ENCODE results near the gene GNB1L. TPM values are rescaled to one million over a fixed set of nuclear protein-coding genes. Genes with fewer than 3 reads are reported as not detected.

The GNB1L gene
- total and polyA plus RNA-seq, 2 of the 13 experiments (the other 11 are each of a cell fraction or from before 2014, with no cell fraction given), result 2.5 to 7.4 TPM

- TF ChIP-seq PAXIP1 (CRISPR knock-in tag; conservative IDR thresholded peaks at IDR 0.05) (0 out of 2 replicates have a peak, but pooled peaks have one; percentile 36), ZNF788 (CRISPR knock-in tag; IDR thresholded peaks at IDR 0.05; ENCODE audit: borderline replicate concordance) (peak; percentile 77; the same call in 1 of the 2 replicates), ZNF780A (CRISPR knock-in tag; IDR thresholded peaks at IDR 0.05) (peak; percentile 79), LBX2 (CRISPR knock-in tag; IDR thresholded peaks at IDR 0.05; ENCODE audit: borderline replicate concordance) (peak; percentile 88; the same call in 1 of the 2 replicates), GPBP1L1 (CRISPR knock-in tag; IDR thresholded peaks at IDR 0.05) (no peak), ZNF136 (CRISPR knock-in tag; IDR thresholded peaks at IDR 0.05; ENCODE audit: low read depth) (peak; percentile 51; the same call in 1 of the 2 replicates), FOSL2 (CRISPR knock-in tag; IDR thresholded peaks at IDR 0.05) (0 out of 2 replicates have a peak, but pooled peaks have one; percentile 7), ZBTB42 (CRISPR knock-in tag; IDR thresholded peaks at IDR 0.05) (peak; percentile 39; the same call in 1 of the 2 replicates), ZNF720 (CRISPR knock-in tag; IDR thresholded peaks at IDR 0.05) (no peak), SMAD3 (CRISPR knock-in tag; IDR thresholded peaks at IDR 0.05) (no peak), PAX8 (CRISPR knock-in tag; IDR thresholded peaks at IDR 0.05; ENCODE audit: borderline replicate concordance) (peak; percentile 92; the same call in 1 of the 2 replicates), ZNF34 (CRISPR knock-in tag; IDR thresholded peaks at IDR 0.05; ENCODE audit: borderline replicate concordance) (0 out of 2 replicates have a peak, but pooled peaks have one; percentile 57), RFX5 (IDR thresholded peaks at IDR 0.05; ENCODE audit: low read depth, low read length) (no peak; the same call in 1 of the 2 replicates), E2F2 (CRISPR knock-in tag; IDR thresholded peaks at IDR 0.05; ENCODE audit: borderline replicate concordance) (0 out of 2 replicates have a peak, but pooled peaks have one; percentile 85), RFXANK (CRISPR knock-in tag; IDR thresholded peaks at IDR 0.05) (no peak), XRCC5 (optimal IDR thresholded peaks at IDR 0.05; ENCODE audit: low read length) (no peak), HNRNPLL (IDR thresholded peaks at IDR 0.05; ENCODE audit: low read depth, low read length, poor library complexity, severe bottlenecking) (peak; percentile 82), ZNF282 (IDR thresholded peaks at IDR 0.05; ENCODE audit: partially characterized antibody) (no peak), ZNF558 (CRISPR knock-in tag; IDR thresholded peaks at IDR 0.05; ENCODE audit: borderline replicate concordance) (peak; percentile 99), CEBPG (CRISPR knock-in tag; IDR thresholded peaks at IDR 0.05) (peak; percentile 66), CSRNP1 (CRISPR knock-in tag; IDR thresholded peaks at IDR 0.05) (peak; percentile 87)
Measured at GRCh38 chr22:19854778-19855503, at the start of gene GNB1L, which contains the start of gene RTL10 (continued).

All from HepG2 (cell line).